Measurements from ENCODE around the gene RCC2.

- TF ChIP-seq CTCF (IDR thresholded peaks at IDR 0.05; ENCODE audit: low read depth, low read length) (no peak), MAX (IDR thresholded peaks at IDR 0.05; ENCODE audit: low read depth, low read length) (no peak), MYC (IDR thresholded peaks at IDR 0.05; ENCODE audit: low read depth, low read length) (no peak)
These were observed 20.7 kb upstream of the RCC2 start for GRCh38 chr1:17460219-17460618.

Data from NB4 (cell line).